H4 (cell line): ENCODE results near the gene CNTF. TPM values are rescaled to one million over a fixed set of nuclear protein-coding genes. Genes with fewer than 3 reads are reported as not detected.
"Not testable (repeated sequence)": the region's sequence is repeated elsewhere in the genome, so short reads cannot be mapped to it uniquely, and the experiment has no call there.

Experiments
- DNase-seq: peaks from one replicate; pipeline ENCODE4 v3.0.0-alpha.2; 2015; ENCODE audit warnings: low spot score
- total RNA-seq: library from RNA; depleted of rRNA; stranded (reverse); fragments of >200 nt; shearing (Covaris generic); gene quantifications from 2 replicates; pipeline ENCODE4 v1.2.3, GENCODE V29; 2014; rRNA removed

The CNTF gene
- total RNA-seq, result 0.60 and 0.72 TPM in 2 replicates

GRCh38 chr11:58622344-58622743 is at the start of gene CNTF:
Gene CNTF (plus strand): TSS chr11:58622665. CDS start chr11:58622753, 88 bp downstream.
- no peak for DNase-seq

GRCh38 chr11:58572906-58573305 is 49.6 kb upstream of the CNTF start:
- DNase-seq, result not testable (repeated sequence)

DNA sequence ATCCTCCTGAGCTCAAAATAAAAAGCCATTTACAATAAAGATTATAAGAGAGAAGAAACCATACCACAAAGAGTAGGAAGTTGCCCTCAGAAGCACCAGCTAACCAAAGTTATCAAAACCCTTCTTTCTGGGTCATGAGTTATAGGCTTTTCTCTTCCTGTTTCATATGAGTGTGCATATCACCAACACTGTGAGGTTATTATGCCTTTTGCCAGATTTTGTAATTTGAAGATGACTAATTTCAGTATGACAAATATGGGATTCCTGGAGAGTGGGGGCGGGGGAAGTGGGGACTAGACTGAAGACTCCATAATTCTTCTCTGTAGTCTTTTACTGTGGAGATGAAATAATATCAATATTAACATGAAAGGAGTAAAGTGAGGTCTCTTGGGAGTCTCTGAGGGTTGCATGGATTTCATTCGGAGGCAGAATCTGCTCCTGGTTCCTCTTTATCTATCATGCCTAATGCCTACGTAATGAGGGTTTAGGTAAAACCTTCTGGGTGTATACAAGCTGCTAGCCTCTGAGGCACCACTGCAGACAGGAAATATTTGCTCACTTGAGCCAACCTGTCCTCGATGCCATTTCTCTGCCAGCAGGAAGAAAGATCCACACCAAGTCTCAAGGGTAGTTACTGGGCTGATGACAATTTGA is 48.9 kb upstream of the CNTF start:
- DNase-seq, result peak; percentile 52

DNA sequence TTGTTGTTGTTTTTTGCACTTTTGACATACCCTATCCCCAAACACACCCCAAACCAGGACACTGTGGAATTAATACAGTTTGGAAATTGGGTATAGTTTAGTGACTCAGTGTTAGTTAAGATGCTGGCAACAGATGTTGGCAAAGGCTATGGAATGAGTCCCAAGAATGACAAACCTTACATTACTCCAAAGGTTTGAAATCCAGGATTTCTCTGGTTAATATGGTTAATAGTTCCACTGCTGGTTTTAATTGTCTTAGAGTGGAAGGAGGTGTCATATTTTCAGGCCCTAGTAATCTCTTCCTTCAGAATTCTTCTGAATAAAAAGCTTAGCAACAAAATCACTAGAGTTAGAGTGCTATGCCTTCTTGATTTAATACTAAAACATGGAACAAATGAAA is 47.6 kb upstream of the CNTF start:
- no peak for DNase-seq

DNA sequence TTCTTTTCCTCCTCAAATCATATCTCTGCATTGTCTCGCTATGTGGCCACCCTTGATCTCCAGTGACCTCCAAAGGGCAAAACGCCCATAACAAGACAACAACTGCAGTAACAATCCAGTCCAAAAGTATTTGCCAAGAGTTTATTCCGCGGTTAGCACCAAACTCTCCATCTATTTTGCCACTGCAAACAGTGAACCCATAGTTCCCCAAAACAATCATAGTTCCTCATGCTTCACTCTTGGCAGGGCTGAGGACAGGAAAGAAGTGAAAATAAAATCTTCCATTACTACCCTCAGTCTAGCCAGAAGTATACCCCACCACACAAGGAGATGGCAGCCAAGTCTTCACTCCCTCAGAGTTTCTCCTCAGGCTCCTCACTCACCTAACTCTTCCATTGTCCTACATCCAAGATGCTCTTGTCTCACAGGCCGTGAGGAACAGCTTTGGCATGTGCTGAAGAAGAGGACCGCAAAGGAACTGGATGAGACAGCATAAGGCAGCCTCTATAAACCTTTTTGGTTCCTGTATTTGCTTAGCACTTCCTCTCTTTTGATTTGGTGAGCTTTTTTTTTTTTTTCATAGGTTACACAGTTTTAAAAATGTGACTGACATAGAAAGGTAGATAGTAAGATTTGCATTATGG is 47.0 kb upstream of the CNTF start, which contains the start of gene LPXN:
LPXN (minus strand) TSS at position 480 of the 644 bp plus-strand sequence; CDS start at position 396, 84 bp downstream.
- peak; percentile 9 for DNase-seq

DNA sequence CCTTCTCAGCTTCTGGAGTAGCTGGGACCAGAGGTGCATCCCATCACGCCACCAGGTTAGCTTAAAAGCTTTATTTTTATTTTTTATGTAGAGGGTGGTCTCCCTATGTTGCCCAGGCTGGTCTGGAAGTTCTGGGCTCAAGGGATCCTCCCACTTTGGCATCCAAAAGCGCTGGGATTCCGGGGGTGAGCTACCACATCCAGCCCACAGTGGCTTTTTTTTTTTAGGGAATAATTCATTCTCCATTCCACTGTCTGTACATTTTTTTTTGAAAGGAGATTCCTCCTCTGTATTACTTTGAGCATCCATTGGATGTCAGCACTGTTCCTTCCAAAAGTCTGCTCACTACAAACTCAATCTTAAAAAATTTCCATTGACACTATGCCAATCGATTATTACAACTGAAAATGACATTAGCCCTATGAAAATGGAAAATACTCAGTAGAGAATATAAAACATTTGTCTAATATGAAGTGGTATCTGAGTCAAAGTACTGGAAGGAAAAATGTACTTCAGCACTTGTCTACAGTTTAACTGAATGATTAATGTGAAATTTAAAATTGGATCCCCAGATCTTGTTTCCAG is 45.5 kb upstream of the CNTF start:
- DNase-seq, result peak; percentile 13

- peak; percentile 74 for DNase-seq
These were observed 44.8 kb upstream of the CNTF start for GRCh38 chr11:58577555-58578135.

DNA sequence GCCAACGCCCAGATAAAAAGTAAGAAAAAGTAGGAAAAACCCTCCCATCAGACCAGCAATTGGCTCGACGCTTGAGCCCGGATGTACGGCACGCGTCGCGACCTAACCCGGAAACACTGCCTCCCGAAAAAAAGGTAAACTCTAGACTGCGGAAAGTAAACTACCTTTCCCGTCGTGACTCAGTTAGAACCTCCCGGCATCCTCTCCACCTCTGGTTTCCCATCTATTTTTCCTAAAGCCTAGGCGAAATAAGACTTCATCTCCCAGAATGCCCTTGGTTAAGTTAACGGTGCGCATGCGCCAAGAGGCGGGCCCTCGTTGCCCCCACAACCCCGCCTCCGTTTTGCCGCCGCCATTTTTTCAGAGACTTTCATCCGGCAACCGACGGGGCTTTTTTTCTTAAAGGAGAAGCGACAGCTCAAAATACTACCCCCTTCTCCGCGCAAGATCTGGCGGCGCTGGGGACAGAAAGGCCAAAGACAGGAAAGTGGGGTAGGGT is 44.3 kb upstream of the CNTF start:
- DNase-seq, result peak; percentile 98

DNA sequence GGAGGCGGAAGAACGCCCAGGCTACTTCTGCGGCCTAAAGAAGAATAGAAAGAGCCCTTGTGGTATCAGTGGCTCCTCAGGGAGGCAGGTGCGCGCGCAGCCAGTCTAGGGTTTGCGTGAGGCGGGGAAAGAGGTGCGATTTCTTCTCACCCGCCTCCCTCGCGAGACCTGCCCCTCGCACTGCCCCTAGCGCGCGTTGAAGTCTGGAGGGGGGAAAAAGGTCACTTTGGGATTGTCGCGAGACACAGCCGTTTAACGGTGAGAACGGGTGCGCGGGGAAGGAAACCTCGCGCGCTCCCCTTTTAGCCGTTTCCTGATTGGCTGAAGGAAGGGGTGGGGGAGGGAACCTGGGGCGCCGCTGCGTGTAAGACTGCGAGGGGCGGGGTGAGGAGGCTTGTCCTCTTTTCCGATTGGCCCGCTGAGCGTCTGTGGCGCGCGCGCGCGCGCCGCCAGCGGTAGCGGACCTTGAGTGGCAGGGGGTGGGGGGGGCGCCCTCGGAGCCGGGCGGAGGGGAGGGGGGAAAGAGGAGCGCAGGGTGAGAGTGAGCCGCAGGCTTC is 43.8 kb upstream of the CNTF start, which contains the start of gene ZFP91:
ZFP91 (plus strand) TSS at position 429 of the 557 bp plus-strand sequence. CDS start 219 bp downstream, outside the sequence.
- peak; percentile 97 for DNase-seq

- DNase-seq, result peak; percentile 88
These were observed 43.0 kb upstream of the CNTF start for GRCh38 chr11:58579192-58580129.

GRCh38 chr11:58580311-58580710 is 42.2 kb upstream of the CNTF start:
- no peak for DNase-seq

DNA sequence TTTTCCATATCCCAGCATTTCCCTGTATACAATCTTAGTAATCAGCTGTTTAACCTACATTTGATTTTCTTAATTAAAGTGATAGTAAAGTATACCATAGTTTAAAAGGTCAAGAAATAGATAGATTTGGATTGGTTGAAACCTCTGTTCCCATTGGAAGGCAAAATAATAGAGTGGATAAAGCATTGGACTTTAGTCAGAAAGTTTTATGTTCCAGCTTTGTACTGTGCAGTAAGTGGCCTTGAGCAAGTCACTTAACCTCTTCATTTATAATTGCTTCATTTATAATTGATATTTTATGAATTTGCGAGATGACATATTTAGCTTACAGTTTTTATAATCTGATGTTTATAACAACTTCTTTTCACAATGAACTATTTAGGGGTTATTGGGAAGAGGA is 40.0 kb upstream of the CNTF start:
- no peak for DNase-seq

DNA sequence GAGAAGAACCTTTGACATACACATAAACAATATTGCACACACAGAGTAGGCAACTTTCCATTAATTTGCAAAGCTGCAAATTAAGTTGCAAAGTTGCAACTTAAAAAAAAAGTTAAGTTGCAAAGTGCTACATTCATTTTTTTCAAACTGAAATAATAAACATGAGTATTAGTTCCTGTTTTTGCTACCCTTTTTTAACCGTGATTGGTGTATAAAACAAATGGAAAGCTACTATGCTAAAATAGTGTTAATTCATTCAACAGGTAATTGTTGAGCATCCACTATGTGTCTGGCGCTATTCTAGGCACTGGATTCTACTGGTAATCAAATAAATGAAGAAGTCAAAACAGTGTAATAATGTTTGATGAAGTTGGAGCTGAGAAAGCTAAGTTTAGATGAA is 35.5 kb upstream of the CNTF start:
- no peak for DNase-seq

GRCh38 chr11:58591659-58592058 is 30.8 kb upstream of the CNTF start:
- DNase-seq, result no peak

DNA sequence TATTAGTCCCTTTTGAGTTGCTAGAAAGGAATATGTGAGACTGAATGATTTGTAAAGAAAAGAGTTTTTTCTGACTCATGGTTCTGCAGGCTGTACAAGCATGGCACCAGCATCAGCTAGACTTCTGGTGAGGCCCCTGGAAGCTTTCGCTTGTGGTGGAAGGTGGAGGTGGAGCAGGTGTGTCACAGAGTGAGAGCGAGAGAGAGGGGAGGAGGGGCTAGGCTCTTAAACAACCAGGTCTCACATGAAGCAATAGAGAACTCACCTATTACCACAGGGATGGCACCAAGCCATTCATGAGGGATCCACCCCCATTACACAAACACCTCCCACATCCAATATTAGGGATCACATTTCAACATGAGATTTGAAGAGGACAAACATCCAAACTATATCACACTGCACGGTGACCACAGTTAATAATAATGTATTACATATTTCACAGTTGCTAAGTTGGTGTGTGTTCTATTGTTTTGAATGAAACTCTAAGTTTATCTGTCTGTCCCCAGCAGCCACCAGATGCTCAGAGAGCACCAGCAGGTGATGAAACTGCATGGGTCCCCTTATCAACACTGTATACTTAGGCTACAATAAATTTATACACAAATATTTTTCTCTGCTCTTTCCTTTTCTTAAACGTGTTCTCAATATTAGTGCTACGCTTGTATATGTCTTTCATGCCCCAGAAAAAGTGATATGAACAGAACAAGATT is 29.5 kb upstream of the CNTF start:
- no peak for DNase-seq

GRCh38 chr11:58594826-58595225 is 27.6 kb upstream of the CNTF start:
- no peak for DNase-seq

DNA sequence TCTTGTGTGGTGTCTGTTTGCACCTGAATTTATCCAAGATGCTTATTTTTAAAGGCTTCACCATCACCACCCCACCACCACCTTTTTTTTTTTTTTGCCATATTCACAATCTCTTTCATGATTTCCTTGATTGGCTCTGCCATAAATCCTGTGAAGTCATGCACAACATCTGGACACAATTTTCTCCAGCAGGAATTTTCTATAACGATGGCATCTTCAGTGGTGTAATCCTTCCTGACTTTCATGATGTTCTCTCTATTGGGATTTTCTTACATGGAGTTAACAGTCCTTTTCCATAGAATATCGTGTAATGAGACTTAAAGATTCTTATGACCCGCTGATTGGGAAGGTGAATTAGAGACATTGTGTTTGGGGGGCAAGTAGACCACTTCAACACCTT is 25.8 kb upstream of the CNTF start:
- no peak for DNase-seq

DNA sequence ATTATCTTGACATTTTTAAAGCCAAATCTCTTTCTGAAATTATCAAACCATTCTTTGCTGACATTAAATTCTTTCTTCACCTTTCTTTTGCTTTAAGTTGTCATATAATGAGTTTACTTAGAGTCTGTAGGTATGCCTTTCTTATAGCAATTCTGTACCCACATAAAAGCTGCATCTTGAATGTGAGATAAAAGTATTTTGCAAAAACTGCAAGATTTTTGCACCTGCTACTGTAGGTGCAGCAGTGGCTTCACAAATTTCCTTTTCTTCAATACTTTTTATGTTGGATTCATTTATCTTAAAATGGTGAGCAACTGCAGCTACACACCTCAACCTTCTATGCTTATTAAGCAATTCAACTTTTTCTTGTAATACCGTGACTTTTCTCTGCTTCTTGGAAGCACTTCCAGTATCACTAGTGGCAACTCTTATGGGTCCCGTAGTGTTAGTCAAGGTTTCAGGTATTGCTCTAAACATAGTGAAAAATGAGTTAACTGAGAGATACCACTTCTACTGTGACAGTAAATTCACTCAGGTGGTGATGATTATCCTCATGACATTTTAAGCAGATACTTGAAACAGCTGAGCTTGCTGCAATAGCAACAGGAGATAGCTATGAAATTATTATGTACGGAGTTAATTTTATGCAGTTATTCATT is 24.9 kb upstream of the CNTF start:
- DNase-seq, result no peak

- DNase-seq, result no peak
These were observed 22.0 kb upstream of the CNTF start for GRCh38 chr11:58600510-58600909.
